Activated CD8-positive, alpha-beta memory T cell treated with anti-CD3 and anti-CD28 coated beads, Interleukin-2, amount 10 ng/mL, durations not matched to agents 7 days and 5 days (primary cell): Measurements from ENCODE around the gene ARHGEF10L. TPM values are rescaled to one million over a fixed set of nuclear protein-coding genes. Genes with fewer than 3 reads are reported as not detected.

Experiments
- ATAC-seq: fragments of 150-1000 bp; cut with Tn5 transposase; one replicate; pipeline ENCODE4 v1.10.0; 2021; ENCODE audit warnings: moderate library complexity
- CTCF ChIA-PET: fragments of 350-600 bp; sonication (Branson Sonifier 250); formaldehyde crosslinking; loops from one replicate; lab custom pipeline; 2021; ENCODE audit warnings: antibody characterized with exemption; lab: Charles Lee
- DNase-seq: peaks from one replicate; pipeline ENCODE4 v3.0.0-alpha.2; 2020
- H3K27ac Mint-ChIP-seq: one replicate; pipeline ENCODE4 v1.8.0; 2021; ENCODE audit warnings: mild to moderate bottlenecking, mixed read lengths
- H3K27me3 Mint-ChIP-seq: one replicate; pipeline ENCODE4 v1.8.0; 2021; ENCODE audit warnings: mixed read lengths
- H3K36me3 Mint-ChIP-seq: one replicate; pipeline ENCODE4 v1.8.0; 2021; ENCODE audit warnings: mild to moderate bottlenecking, mixed read lengths
- H3K4me1 Mint-ChIP-seq: one replicate; pipeline ENCODE4 v1.8.0; 2021; ENCODE audit warnings: mixed read lengths
- H3K4me3 Mint-ChIP-seq: one replicate; pipeline ENCODE4 v1.8.0; 2021; ENCODE audit warnings: mild to moderate bottlenecking, moderate library complexity, mixed read lengths
- H3K9me3 Mint-ChIP-seq: one replicate; pipeline ENCODE4 v1.8.0; 2022; ENCODE audit warnings: low read depth, mixed read lengths
- total RNA-seq, 2 experiments: library from RNA; stranded (reverse); gene quantifications; one replicate each; pipeline ENCODE4 v1.2.3, GENCODE V29; 2021

Gene ARHGEF10L
- total RNA-seq, 2 experiments from 2014 or later, result not detected

DNA sequence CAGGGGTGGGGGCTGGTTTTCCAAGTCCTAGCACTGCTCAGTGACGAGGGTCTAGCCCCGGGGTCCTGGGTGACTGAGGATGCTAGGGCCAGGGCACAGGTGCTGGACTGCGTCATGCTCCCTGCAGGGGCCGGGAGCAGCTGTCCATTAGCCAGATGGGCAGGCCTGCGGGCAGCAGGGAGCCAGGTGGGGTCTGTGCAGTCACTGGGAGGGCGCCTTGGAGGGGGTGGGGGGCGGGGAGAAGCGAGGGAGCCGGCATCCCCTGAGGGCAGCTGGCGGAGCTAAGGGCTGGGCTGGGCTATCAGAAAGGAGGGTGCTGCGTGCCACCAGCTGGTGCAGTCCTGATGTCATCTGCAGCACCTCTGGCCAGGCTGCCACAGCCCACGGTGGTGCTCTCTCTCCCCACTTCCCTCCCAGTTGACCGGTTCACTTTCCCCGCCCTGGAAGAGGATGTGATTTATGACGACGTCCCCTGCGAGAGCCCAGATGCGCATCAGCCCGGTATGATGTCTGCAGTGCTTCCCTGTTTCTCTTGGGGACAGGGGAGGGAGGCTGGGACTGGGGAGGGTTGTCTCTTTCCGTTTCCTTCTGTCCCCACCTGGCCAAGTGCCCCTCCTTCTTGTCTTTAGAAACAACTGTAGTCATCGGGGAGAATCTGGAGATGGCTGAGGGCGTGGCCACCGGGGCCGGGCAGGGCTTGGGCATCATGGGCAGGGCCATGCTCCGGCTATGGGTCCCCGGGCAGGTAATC is 63.8 kb downstream of the ARHGEF10L start:
- CTCF ChIA-PET, result no interaction called here
- peaks cover 3% of the 10 kb centered on the region for H3K27me3 Mint-ChIP-seq
- DNase-seq (no peak), ATAC-seq (no peak)
- H3K9me3 Mint-ChIP-seq, result no peaks in the 10 kb centered on the region
- no peaks in the 10 kb centered on the region for H3K4me1 Mint-ChIP-seq
- H3K27ac Mint-ChIP-seq, result no peak overlapping the region
- H3K36me3 Mint-ChIP-seq, result no peaks in the 10 kb centered on the region
- H3K4me3 Mint-ChIP-seq, result no peak overlapping the region

DNA sequence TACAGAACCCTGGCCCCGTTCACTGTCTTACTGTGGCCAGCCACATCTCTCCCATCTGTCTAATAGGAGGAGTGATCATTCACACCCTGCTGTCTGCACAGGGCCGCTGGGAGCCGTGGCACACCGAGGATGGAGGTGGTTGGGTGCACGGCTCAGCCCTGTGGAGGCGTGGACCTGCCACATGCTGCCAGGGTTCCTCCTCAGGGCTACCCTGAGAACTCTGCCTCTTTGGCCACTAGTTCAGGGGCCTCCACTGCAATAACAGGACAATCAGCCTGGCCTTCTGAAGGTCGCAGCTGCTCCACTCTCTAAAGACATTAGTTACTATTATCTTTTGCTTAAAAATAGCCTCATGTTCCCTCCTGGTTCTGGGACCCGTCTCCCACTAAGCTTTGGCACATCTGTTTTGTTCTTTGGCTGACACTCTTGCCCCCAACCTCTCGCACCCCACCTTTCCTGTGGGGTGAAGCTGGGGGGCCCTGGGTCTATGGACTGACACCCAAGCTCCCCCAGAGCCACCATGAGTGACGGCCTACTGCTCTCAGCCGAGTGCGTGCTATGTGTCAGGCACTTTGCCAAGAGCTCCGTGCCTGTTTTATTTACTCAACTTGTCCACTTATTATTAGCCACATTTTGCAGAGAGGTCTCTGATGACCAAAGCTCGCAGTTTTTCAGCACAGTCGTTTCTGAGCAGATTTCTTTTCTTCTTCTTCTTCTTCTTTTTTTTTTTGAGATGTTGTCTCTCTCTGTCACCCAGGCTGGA is 66.3 kb downstream of the ARHGEF10L start:
- H3K27ac Mint-ChIP-seq, result no peak overlapping the region
- no peak for ATAC-seq
- H3K4me1 Mint-ChIP-seq, result no peaks in the 10 kb centered on the region
- peaks cover 3% of the 10 kb centered on the region for H3K27me3 Mint-ChIP-seq
- no peaks in the 10 kb centered on the region for H3K9me3 Mint-ChIP-seq
- DNase-seq, result no peak
- no peak overlapping the region for H3K4me3 Mint-ChIP-seq
- CTCF ChIA-PET, result interaction anchor here (0.9 to 2.4 kb wide), 5 partner anchors 22 to 273 kb away, joined by 3 to 40 read pairs (median 5); no protein-coding TSS in a partner anchor
- H3K36me3 Mint-ChIP-seq, result no peaks in the 10 kb centered on the region

DNA sequence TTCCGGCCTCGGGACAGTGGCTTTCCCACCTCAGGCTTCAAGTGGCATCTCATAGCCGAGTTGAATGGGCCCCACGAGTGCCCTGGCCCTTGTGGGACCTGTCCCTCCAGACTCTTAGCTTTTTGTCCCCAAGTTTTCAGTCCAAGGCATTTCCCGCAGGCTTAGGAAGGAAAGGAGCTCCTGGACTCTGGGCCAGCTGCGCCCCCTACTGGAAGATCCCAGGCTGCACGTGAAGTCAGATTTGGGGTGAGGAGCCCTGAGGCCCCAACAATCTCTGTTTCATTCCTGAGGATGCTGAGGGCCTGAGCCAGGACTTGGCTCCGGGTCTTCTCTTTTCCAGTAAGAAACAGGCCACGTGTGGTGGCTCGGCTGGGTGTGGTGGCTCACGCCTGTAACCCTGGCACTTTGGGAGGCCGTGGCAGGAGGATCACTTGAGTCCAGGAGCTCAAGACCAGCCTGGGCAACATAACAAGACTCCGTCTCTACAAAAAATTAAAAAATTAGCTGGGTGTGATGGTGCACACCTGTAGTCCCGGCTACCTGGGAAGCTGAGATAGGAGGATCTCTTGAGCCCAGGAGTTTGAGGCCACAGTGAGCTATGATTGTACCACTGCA is 67.4 kb downstream of the ARHGEF10L start:
- H3K4me3 Mint-ChIP-seq, result no peak overlapping the region

GRCh38 chr1:17607644-17608581 is 68.4 kb downstream of the ARHGEF10L start:
- CTCF ChIA-PET, result interaction anchor here (0.8 to 2.4 kb wide), 9 partner anchors 10 to 176 kb away, joined by 3 to 40 read pairs (median 5); no protein-coding TSS in a partner anchor
- DNase-seq, result no peak
- peaks cover 3% of the 10 kb centered on the region for H3K27me3 Mint-ChIP-seq
- no peaks in the 10 kb centered on the region for H3K9me3 Mint-ChIP-seq
- H3K4me3 Mint-ChIP-seq, result no peak overlapping the region
- no peaks in the 10 kb centered on the region for H3K36me3 Mint-ChIP-seq
- ATAC-seq, result no peak
- H3K4me1 Mint-ChIP-seq, result no peaks in the 10 kb centered on the region
- H3K27ac Mint-ChIP-seq, result no peak overlapping the region

More for the DNA sequence above, 67.4 kb downstream of the ARHGEF10L start:
- CTCF ChIA-PET, result interaction anchor here (0.8 to 2.4 kb wide), 15 partner anchors 9 to 175 kb away, joined by 3 to 40 read pairs (median 4); no protein-coding TSS in a partner anchor
- Mint-ChIP-seq H3K27me3 (peaks cover 3% of the 10 kb centered on the region), H3K9me3 (no peaks in the 10 kb centered on the region), H3K36me3 (no peaks in the 10 kb centered on the region), H3K4me1 (no peaks in the 10 kb centered on the region), H3K27ac (no peak overlapping the region)
- DNase-seq (peak; percentile 67), ATAC-seq (no peak)

GRCh38 chr1:17609529-17609928 is 70.0 kb downstream of the ARHGEF10L start:
- DNase-seq (no peak), ATAC-seq (no peak)
- H3K27me3 Mint-ChIP-seq, result no peaks in the 10 kb centered on the region
- no peak overlapping the region for H3K4me3 Mint-ChIP-seq
- no peaks in the 10 kb centered on the region for H3K4me1 Mint-ChIP-seq
- no peak overlapping the region for H3K27ac Mint-ChIP-seq
- CTCF ChIA-PET, result no interaction called here
- H3K36me3 Mint-ChIP-seq, result no peaks in the 10 kb centered on the region
- H3K9me3 Mint-ChIP-seq, result no peaks in the 10 kb centered on the region

DNA sequence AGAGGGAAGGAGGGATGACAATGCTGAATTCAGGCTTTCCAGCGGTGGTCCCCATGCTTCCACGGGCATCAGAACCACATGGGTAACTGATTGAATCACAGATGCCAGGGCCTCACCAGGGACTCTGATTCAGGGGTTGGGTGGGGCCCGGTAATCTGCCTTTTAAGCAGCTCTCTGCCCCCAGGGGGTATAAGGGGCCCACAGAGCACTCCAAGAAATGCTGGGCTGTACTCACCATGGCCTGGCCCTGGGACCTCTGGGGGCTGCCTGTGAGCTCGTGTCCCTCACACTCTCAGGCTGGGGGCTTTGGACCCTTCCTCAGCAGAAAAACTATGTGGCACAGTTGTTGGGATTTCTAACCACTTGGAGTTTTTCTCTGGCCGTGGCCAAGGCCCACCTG is 70.6 kb downstream of the ARHGEF10L start:
- Mint-ChIP-seq H3K9me3 (no peaks in the 10 kb centered on the region), H3K27ac (no peak overlapping the region), H3K36me3 (no peaks in the 10 kb centered on the region), H3K4me1 (no peaks in the 10 kb centered on the region), H3K4me3 (no peak overlapping the region), H3K27me3 (no peaks in the 10 kb centered on the region)
- CTCF ChIA-PET, result no interaction called here
- DNase-seq (no peak), ATAC-seq (no peak)

DNA sequence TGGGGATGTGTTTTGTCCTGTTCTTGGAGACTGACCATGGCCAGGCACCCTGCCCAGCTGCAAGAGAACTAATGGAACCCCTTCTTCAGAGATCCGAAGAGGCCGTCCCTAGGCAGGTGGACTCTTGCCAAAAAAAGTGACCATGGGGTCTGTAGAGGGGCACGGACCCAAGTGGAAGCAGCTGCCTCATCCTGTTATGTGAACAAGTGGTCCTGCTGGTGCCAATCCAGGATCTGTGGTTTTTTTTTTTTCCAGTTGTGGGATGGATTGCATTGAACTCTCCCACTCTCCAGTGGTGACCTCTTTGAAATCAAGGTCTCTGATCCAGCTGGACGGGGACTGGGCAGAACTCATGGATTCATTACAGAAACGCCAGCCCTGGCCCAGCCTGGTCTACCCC is 71.2 kb downstream of the ARHGEF10L start:
- ATAC-seq (no peak), DNase-seq (no peak)
- Mint-ChIP-seq H3K27me3 (no peaks in the 10 kb centered on the region), H3K9me3 (no peaks in the 10 kb centered on the region), H3K27ac (no peak overlapping the region), H3K36me3 (no peaks in the 10 kb centered on the region), H3K4me1 (no peaks in the 10 kb centered on the region), H3K4me3 (no peak overlapping the region)
- CTCF ChIA-PET, result no interaction called here

DNA sequence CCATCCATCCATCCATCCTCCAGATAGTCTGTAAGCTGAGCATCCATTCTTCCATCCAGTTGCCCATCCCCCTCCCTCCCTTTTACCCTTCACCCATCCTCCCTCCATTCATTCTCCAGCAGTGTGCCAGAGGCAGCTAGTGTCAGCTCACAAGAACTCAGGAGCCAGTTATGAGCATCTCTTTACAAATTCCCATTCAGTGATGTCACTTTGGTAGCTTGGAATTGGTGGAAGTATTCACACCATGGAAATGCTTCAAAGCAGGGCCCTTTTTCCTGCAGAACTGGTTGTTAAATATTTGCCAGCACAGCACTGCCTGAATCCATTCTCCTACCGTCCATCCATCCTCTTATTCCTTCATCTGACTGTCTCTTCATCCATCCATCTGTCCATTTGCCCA is 72.5 kb downstream of the ARHGEF10L start:
- CTCF ChIA-PET, result no interaction called here
- Mint-ChIP-seq H3K36me3 (no peaks in the 10 kb centered on the region), H3K27ac (no peak overlapping the region), H3K27me3 (no peaks in the 10 kb centered on the region), H3K4me1 (no peaks in the 10 kb centered on the region), H3K4me3 (no peak overlapping the region), H3K9me3 (no peaks in the 10 kb centered on the region)
- DNase-seq (no peak), ATAC-seq (no peak)

GRCh38 chr1:17612831-17613230 is 73.3 kb downstream of the ARHGEF10L start:
- H3K4me3 Mint-ChIP-seq, result no peak overlapping the region
- no peaks in the 10 kb centered on the region for H3K4me1 Mint-ChIP-seq
- DNase-seq (no peak), ATAC-seq (no peak)
- no peaks in the 10 kb centered on the region for H3K36me3 Mint-ChIP-seq
- no peaks in the 10 kb centered on the region for H3K9me3 Mint-ChIP-seq
- H3K27ac Mint-ChIP-seq, result no peak overlapping the region
- CTCF ChIA-PET, result no interaction called here
- H3K27me3 Mint-ChIP-seq, result no peaks in the 10 kb centered on the region

DNA sequence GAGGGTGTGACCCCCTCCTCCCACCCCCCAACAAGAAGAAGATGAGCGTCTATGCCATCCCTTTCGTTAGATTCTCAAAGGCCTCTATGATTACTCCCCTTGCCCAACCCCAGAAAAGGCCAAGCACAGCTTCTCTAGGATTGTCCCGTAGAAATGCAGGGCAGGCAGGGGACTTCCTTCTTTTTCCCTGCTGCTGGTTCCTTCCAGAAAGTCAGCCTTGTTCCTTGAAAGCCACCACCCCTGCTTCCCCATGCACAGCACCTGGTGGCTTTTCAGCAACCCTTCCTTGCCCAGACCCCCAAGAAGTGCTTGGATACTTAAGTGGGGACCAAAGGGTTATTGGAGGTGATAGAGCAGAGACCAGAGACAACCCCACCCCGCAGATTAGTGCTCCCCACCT is 75.1 kb downstream of the ARHGEF10L start:
- Mint-ChIP-seq H3K27ac (no peak overlapping the region), H3K4me3 (no peak overlapping the region)
- CTCF ChIA-PET, result no interaction called here

DNA sequence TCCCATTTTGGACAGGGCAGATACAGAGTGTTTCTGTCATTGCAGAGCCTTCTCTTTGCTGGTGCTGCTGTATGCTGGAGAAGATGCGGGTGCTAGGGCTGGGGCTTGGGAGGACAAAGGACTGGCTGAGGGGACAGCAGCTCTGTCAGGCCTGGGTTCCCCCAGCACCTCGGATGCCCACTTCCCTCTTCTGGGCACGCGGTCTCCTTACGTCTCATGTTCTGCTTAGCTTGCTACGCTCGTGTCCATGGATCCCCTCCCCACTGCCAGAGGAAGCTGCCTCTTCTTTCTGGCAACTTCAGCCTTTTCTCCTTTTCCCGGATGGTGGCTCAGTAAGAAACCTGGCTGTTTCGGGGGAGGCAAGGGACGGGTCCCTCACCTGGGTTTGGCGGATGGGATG is 75.7 kb downstream of the ARHGEF10L start:
- CTCF ChIA-PET, result no interaction called here
- H3K27ac Mint-ChIP-seq, result no peak overlapping the region
- no peaks in the 10 kb centered on the region for H3K4me1 Mint-ChIP-seq
- DNase-seq, result no peak
- no peak for ATAC-seq
- H3K27me3 Mint-ChIP-seq, result no peaks in the 10 kb centered on the region
- no peaks in the 10 kb centered on the region for H3K36me3 Mint-ChIP-seq
- H3K4me3 Mint-ChIP-seq, result no peak overlapping the region
- H3K9me3 Mint-ChIP-seq, result no peaks in the 10 kb centered on the region

More for the DNA sequence above, 75.1 kb downstream of the ARHGEF10L start:
- DNase-seq (no peak), ATAC-seq (no peak)
- H3K4me1 Mint-ChIP-seq, result no peaks in the 10 kb centered on the region
- H3K36me3 Mint-ChIP-seq, result no peaks in the 10 kb centered on the region
- H3K9me3 Mint-ChIP-seq, result no peaks in the 10 kb centered on the region
- H3K27me3 Mint-ChIP-seq, result no peaks in the 10 kb centered on the region

GRCh38 chr1:17615959-17616358 is 76.5 kb downstream of the ARHGEF10L start:
- Mint-ChIP-seq H3K36me3 (no peaks in the 10 kb centered on the region), H3K4me1 (no peaks in the 10 kb centered on the region), H3K27ac (no peak overlapping the region), H3K9me3 (no peaks in the 10 kb centered on the region), H3K4me3 (no peak overlapping the region), H3K27me3 (no peaks in the 10 kb centered on the region)
- CTCF ChIA-PET, result no interaction called here
- DNase-seq (no peak), ATAC-seq (no peak)
